ENCODE results near the gene GOLM1.
"Not testable (repeated sequence)": the region's sequence is repeated elsewhere in the genome, so short reads cannot be mapped to it uniquely, and the experiment has no call there.

Gene GOLM1

GRCh38 chr9:86082870-86083269, 16.5 kb downstream of the GOLM1 start:
- peak; percentile 33 for DNase-seq (ENCODE audit: low read depth)

GRCh38 chr9:86079865-86080469, 19.4 kb downstream of the GOLM1 start:
- DNase-seq (ENCODE audit: low read depth) = no peak

- no peak for DNase-seq (ENCODE audit: low read depth)
Measured at GRCh38 chr9:86079421-86079831, 19.9 kb downstream of the GOLM1 start.

GRCh38 chr9:86078731-86079130, 20.6 kb downstream of the GOLM1 start:
- DNase-seq (ENCODE audit: low read depth) = no peak

- no peak for DNase-seq (ENCODE audit: low read depth)
Measured at GRCh38 chr9:86077276-86077675, 22.1 kb downstream of the GOLM1 start.

GRCh38 chr9:86075132-86076109, 23.9 kb downstream of the GOLM1 start:
- peak; percentile 11 for DNase-seq (ENCODE audit: low read depth)

GRCh38 chr9:86073839-86074238, 25.5 kb downstream of the GOLM1 start:
- no peak for DNase-seq (ENCODE audit: low read depth)

- DNase-seq (ENCODE audit: low read depth) = peak; percentile 83
Measured at GRCh38 chr9:86072394-86072877, 26.9 kb downstream of the GOLM1 start.

GRCh38 chr9:86069206-86069869, 30.0 kb downstream of the GOLM1 start:
- DNase-seq (ENCODE audit: low read depth) = no peak

GRCh38 chr9:86064220-86064619, 35.1 kb downstream of the GOLM1 start:
- DNase-seq (ENCODE audit: low read depth) = no peak

GRCh38 chr9:86062845-86063693, 36.3 kb downstream of the GOLM1 start:
- DNase-seq (ENCODE audit: low read depth) = no peak

- DNase-seq (ENCODE audit: low read depth) = no peak
Measured at GRCh38 chr9:86061972-86062739, 37.2 kb downstream of the GOLM1 start.

GRCh38 chr9:86057491-86057890, 41.9 kb downstream of the GOLM1 start:
- no peak for DNase-seq (ENCODE audit: low read depth)

- DNase-seq (ENCODE audit: low read depth) = no peak
Measured at GRCh38 chr9:86054695-86055094, 44.7 kb downstream of the GOLM1 start.

- DNase-seq (ENCODE audit: low read depth) = no peak
Measured at GRCh38 chr9:86052556-86053468, 46.5 kb downstream of the GOLM1 start.

- DNase-seq (ENCODE audit: low read depth) = not testable (repeated sequence)
Measured at GRCh38 chr9:86048018-86048742, 51.2 kb downstream of the GOLM1 start.

- no peak for DNase-seq (ENCODE audit: low read depth)
Measured at GRCh38 chr9:86047361-86047760, 52.0 kb downstream of the GOLM1 start.

GRCh38 chr9:86046930-86047341, 52.4 kb downstream of the GOLM1 start:
- no peak for DNase-seq (ENCODE audit: low read depth)

GRCh38 chr9:86046071-86046636, 53.2 kb downstream of the GOLM1 start:
- no peak for DNase-seq (ENCODE audit: low read depth)

Data from fibroblast of gingiva (primary cell).